HL-60/S4 treated with phorbol 12-myristate 13-acetate at 8.2 ng/mL for 4 days and 3 days (cell line): ENCODE measurements around the gene PTS.

Experiments
- in situ Hi-C: fragments of 300-500 bp; cut with MboI; formaldehyde crosslinking; loops from 2 replicates; pipeline ENCODE4 v1.15.0; 2022; ENCODE audit warnings: low sequenced_read_pairs

Gene PTS

DNA sequence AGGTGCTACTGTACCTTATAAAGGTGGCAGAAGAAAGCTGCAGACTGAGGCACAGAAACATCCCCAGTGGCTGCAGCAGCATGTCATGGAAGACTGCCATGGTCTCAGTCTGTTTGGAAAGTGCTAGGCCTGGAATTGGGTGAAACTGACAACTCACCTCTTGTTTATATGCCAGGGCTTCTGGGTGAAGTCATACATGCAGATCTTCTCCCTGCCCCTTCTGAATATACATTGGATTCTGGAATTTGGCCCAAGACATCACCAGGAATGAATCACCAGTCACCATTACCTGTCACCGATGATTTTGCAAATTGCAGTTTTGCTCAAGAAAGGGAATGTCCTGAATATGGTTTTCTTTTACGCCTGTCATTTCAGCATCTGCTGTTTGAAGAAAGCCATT is 34.3 kb downstream of the PTS start, which contains the start of gene PLET1:
Gene PLET1 (minus strand): TSS at position 371 of the 400 bp plus-strand sequence. CDS start 271 bp downstream, at position 100.
- in situ Hi-C loops, result no loop called here

- in situ Hi-C loops, result no loop called here
Observed at GRCh38 chr11:112265659-112266409, 39.6 kb downstream of the PTS start.

DNA sequence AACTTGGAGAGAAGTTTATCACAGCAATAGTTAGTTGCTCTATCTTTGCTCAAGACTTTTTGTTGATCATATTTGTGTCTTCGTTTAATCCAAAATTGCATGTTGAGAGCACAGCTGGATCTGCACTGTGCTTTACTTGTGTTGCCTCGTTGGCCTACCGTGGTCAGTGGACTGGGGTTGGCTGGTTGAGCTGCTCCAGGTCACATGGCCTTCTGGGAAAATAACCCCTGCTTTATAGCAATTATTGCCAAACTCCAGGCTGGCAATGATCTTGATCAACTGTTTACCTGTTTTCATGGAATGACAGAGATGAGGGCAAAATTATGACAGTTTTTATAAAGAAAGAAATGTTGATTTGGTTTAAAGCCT is 40.2 kb downstream of the PTS start:
- in situ Hi-C loops, result no loop called here

- in situ Hi-C loops, result no loop called here
Observed at GRCh38 chr11:112267188-112267591, 41.0 kb downstream of the PTS start.

DNA sequence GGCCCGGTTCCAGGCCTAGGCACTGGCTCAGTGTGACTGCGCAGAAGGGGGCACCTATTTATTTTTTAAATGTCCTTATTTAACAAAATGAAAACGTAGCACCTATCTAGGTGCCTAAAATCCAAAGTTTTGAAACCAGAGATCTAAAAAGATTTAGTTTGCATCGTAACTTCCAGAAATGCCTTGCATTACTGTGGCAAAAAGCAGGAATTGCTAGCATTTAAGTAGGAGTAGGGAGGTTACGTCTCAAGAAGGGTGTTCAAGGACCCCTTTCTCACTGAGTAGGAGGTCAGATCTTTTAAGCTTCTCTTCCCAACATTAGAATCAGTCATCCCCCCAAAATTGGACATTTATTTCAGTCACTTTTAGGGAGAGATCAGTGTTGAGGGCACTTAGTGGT is 42.2 kb downstream of the PTS start:
- in situ Hi-C loops, result no loop called here

DNA sequence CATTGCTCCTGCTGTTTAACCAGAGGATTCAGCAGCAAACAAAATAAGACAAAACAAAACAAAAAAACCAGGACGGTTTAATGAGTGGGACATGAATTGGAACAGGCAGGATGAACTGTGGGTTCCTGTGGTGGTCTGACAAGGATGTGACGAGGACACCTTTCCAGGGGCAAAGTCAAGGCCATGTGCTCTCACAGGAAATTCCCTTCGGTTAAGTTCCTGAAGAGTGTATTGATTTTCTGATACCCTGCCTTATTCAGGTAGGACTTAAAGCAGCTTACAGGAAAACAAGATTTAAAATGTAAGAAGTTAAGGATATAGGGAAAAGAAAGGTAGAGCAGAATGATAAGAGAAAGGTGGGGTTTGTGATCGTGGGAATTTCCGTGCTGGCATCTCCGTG is 42.9 kb downstream of the PTS start:
- in situ Hi-C loops, result no loop called here

- in situ Hi-C loops, result no loop called here
Observed at GRCh38 chr11:112270551-112271180, 44.4 kb downstream of the PTS start.

- in situ Hi-C loops, result no loop called here
Observed at GRCh38 chr11:112271242-112271641, 45.0 kb downstream of the PTS start.

DNA sequence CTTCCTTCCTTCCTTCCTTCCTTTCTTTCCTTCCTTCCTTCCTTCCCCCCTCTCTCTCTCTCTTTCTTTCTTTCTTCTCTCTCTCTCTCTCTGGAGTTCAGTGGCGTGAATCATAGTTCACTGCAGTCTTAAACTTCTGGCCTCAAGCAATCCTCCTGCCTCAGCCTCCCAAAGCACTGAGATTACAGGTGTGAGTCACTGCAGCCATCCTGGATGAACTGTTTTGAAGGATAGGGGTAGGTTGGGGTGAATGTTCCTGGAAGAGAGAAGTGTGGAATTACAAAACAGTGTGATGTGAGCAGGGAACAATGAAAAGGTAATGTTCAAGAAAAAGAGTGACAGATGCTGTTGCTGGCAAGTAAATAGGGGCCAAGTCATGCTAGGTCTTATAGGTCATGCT is 46.8 kb downstream of the PTS start:
- in situ Hi-C loops, result no loop called here

DNA sequence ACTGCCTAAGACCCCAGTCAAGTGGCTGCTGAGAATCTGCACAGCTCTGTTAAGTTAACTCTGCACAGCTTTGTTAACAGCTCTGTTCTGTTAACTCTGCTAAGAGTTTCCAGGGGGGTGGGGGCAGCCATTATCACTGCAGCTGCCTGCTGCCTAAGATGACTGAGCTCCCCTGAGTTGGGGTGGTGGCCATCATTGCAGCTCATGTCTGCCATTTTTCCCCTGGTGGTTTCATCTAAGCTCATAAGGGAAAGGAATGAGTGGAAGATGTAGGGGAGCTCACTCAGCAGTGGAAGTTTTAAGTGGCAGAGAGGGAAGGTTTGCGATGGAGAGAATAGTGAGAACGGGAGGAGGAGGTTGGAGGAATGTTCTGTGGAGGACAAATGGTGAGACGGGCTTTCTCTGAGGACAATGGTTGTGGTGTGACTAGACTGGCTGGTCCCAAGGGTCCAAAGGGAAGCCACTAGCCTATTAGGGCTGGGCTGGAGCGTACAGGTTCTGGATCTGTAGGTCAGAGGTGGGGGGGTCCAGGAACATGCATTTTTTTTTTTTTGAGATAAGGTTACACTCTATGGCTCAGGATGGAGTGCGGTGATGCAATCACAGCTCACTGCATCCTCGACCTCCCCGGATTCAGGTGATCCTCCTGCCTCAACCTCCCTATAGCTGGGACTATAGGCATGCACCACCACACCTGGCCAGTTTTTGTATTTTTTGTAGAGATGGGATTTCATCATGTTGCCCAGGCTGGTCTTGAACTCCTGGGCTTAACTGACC is 48.0 kb downstream of the PTS start:
- in situ Hi-C loops, result no loop called here

- in situ Hi-C loops, result no loop called here
Observed at GRCh38 chr11:112277029-112277428, 50.8 kb downstream of the PTS start.

DNA sequence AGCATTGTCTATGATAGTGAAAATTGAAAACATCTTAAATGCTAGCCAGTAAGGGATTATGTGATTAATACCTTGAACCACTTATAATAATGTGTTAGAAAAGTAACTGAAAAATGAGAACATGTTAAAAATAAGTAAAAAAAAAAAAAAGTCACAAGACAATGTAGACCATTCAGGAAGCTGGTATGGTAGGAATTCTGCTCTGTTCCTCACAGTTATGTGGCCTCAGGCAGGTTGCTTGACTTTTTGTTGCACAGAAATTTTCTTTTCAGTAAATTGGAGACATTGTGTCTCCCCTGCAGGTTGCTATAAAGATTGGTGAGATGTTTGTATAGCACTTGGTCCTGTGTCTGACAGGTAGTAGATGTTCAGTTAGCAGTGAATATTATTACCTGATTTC is 51.7 kb downstream of the PTS start:
- in situ Hi-C loops, result no loop called here

DNA sequence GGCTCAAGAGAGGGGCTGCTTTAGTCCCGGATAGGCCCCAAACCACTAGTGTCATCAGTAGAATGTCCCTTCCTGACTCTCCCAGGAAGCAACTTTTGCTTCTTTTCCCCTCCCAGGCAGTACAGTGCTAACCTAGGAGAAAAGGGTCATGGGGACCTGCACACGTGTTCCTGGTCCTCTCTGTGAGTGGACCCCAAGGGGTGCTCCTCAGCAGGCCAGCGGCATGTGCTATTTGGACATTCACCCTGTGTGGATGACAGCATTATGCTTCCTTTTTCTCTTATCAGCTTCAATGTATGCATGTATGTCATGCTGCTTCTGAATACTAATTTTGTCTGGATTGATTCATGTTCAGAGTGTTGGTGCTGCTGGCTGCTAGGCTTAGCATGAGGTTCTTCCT is 52.6 kb downstream of the PTS start:
- in situ Hi-C loops, result no loop called here

GRCh38 chr11:112279901-112280267 is 53.7 kb downstream of the PTS start:
- in situ Hi-C loops, result no loop called here

DNA sequence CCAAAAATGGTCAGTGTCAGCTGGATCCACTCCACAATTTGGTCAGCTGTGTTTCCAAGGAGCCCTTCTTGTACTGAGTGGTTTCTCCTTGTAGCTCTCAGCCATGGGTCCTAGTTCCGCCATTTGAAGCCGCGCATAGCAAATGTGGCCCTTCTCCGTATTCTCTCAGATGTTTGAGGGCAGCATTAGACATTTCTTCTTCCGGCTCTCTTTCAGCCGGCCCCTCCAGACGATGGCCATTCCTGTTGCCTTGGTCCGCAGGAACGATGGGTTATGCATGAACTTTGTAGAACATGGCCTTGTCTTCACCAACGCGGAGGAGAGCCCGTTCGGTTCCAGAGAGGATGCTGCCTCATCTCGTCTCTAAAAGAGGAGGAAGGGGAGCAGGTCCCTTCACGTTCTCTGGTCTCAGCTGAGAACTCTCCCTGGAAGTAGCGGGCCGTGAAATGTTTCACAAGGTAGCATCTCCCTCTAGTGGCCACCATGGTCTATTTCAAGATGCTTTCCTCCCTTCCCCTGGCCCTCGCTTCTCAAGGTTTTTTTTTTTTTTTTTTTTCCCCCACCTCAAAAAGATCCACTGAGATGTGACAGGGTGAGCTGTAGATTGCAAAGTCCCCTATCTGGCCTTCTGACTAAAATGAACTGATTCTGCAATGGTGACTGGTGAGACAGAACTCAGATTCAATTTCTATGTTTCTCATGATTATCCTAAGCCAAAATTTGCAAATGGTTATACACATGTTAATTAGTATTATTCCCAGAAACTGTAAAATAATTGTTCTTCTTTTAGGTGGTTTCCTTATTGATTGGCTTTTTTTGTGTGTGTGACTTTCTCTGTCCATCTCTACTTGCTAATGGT is 54.3 kb downstream of the PTS start:
- in situ Hi-C loops, result no loop called here

DNA sequence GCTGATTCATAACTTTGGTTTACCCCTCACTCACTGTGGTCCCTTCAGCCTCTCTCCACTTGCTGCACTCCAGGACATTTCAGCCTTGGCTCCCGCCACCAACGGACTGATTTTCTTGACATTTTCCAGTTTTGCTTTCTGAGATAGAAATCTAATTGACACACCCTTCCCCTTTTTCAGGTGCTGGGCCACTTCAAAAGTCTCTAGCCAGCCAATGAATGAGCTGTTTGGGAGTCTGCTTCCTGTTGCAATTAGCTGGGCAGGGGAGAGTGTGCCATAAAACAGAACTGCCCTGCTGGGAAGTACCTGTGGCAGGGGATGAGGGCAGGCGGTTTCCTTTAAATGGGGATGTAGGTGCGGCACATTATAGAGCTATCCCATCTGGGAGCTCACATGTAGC is 55.5 kb downstream of the PTS start:
- in situ Hi-C loops, result no loop called here
